Body of pancreas (tissue), 4 donors: ENCODE data around the gene SOCS7. TPM values are rescaled to one million over a fixed set of nuclear protein-coding genes. Genes with fewer than 3 reads are reported as not detected.

Source experiments
- ATAC-seq: fragments of 150-250 bp; one replicate; pipeline ENCODE4 v1.9.1; 2016
- DNase-seq, 4 donors: peaks; one replicate each; pipeline ENCODE4 v3.0.0-alpha.2; 2019
- H3K27ac ChIP-seq, 4 donors: fragments of 200-600 bp; sonication (generic); 1 replicate in 3 of 4; 2 replicates in 1 of 4; pipeline versions ENCODE4 v1.5.1 to v1.6.1; 2016 to 2019; ENCODE audit warnings: mild to moderate bottlenecking in 1 of 4, mixed read lengths in 1 of 4, moderate library complexity in 1 of 4
- H3K27me3 ChIP-seq, 2 donors: fragments of 200-600 bp; sonication (generic); one replicate each; pipeline ENCODE4 v1.6.0; 2016; ENCODE audit warnings: mild to moderate bottlenecking in 1 of 2
- H3K36me3 ChIP-seq, 2 donors: fragments of 200-600 bp; sonication (generic); replicated peaks in 1 of 2; 2 replicates each; pipeline ENCODE4 v1.5.1; 2016; ENCODE audit warnings: low read depth in 2 of 2; ENCODE audit not compliant: insufficient read depth in 1 of 2
- H3K4me1 ChIP-seq: fragments of 200-600 bp; sonication (generic); one replicate; pipeline ENCODE4 v1.6.0; 2016
- H3K4me3 ChIP-seq, 2 donors: fragments of 200-600 bp; sonication (generic); 1 replicate in 1 of 2; 2 replicates in 1 of 2; pipeline ENCODE4 v1.5.1; 2016 to 2019
- H3K9me3 ChIP-seq, 3 donors: fragments of 200-600 bp; sonication (generic); 1 replicate in 2 of 3; 2 replicates in 1 of 3; pipeline ENCODE4 v1.5.1; 2016
- CTCF ChIP-seq, 7 experiments: fragments of 450-650 bp in 4 of 7; fragments of 200-600 bp in 3 of 7; sonication (generic) in 3 of 7; IDR thresholded peaks; one replicate each; pipeline ENCODE4 v1.5.1; 2016 to 2019; ENCODE audit warnings: antibody characterized with exemption in 7 of 7
- POLR2A ChIP-seq, 3 donors: fragments of 450-650 bp; IDR thresholded peaks; one replicate each; pipeline ENCODE4 v1.6.1; 2016; ENCODE audit warnings: antibody characterized with exemption in 3 of 3, mild to moderate bottlenecking in 2 of 3
- WGBS, 2 donors: methylation state at CpG; one replicate each; pipeline ENCODE4 v1.1.5; 2017; 5-methylcytosine and 5-hydroxymethylcytosine counted together
- intact Hi-C: fragments of 100-400 bp; cut with DNase I; formaldehyde crosslinking; loops from one replicate; pipeline ENCODE4 v1.15.1; 2023
- total RNA-seq, 2 donors: library from RNA; depleted of rRNA; stranded (reverse); fragments of >200 nt; gene quantifications; one replicate each; pipeline ENCODE4 v1.1.0, GENCODE V29; 2016

The SOCS7 gene
- total RNA-seq, 2 donors from 2014 or later: 15.3 to 34.3 TPM

GRCh38 chr17:38449364-38449763, 97.7 kb downstream of the SOCS7 start:
- ATAC-seq (no peak), DNase-seq (no peak)
- Histone ChIP-seq H3K4me1 (no peaks in the 10 kb centered on the region), H3K27ac (no peak overlapping the region), H3K4me3 (no peak overlapping the region), H3K9me3 (no peaks in the 10 kb centered on the region), H3K27me3 (no peaks in the 10 kb centered on the region), H3K36me3 (no peaks in the 10 kb centered on the region)
- TF ChIP-seq CTCF (IDR thresholded peaks at IDR 0.05): no peak
- TF ChIP-seq POLR2A (IDR thresholded peaks at IDR 0.05): no peak
- intact Hi-C loops: loop anchor here (5.0 kb wide), 1 partner anchor 647 kb away; no protein-coding TSS in a partner anchor
- WGBS, 2 donors: 62% methylated on average over 6 to 13 of the region's 15 CpGs

GRCh38 chr17:38450557-38451029, 98.9 kb downstream of the SOCS7 start:
- intact Hi-C loops: no loop called here
- ATAC-seq: no peak
- Histone ChIP-seq H3K9me3 (no peaks in the 10 kb centered on the region), H3K36me3 (no peaks in the 10 kb centered on the region), H3K27me3 (peaks cover 0 to 4% of the 10 kb centered on the region in 2 donors), H3K27ac (peak overlapping the region in 1 of 4 donors; percentile 12), H3K4me3 (no peak overlapping the region), H3K4me1 (no peaks in the 10 kb centered on the region)
- TF ChIP-seq POLR2A (IDR thresholded peaks at IDR 0.05) (no peak), CTCF (IDR thresholded peaks at IDR 0.05) (no peak)
- no peak for DNase-seq
- 62 to 82% methylated on average over 6 of the region's 6 CpGs for WGBS, 2 donors

GRCh38 chr17:38451030-38451839, 99.6 kb downstream of the SOCS7 start:
- DNase-seq (no peak), ATAC-seq (no peak)
- Histone ChIP-seq H3K27me3 (peaks cover 0 to 4% of the 10 kb centered on the region in 2 donors), H3K27ac (peak overlapping the region in 2 of 4 donors; percentile 30 to 31), H3K4me1 (no peaks in the 10 kb centered on the region), H3K36me3 (no peaks in the 10 kb centered on the region), H3K9me3 (no peaks in the 10 kb centered on the region), H3K4me3 (no peak overlapping the region)
- no peak for TF ChIP-seq POLR2A (IDR thresholded peaks at IDR 0.05)
- TF ChIP-seq CTCF (IDR thresholded peaks at IDR 0.05): no peak
- 72 to 77% methylated on average over 10 of the region's 10 CpGs for WGBS, 2 donors
- intact Hi-C loops: no loop called here

- no peak overlapping the region for H3K4me3 ChIP-seq
- H3K9me3 ChIP-seq: no peaks in the 10 kb centered on the region
- intact Hi-C loops: no loop called here
- no peaks in the 10 kb centered on the region for H3K36me3 ChIP-seq
- H3K27me3 ChIP-seq: peaks cover 0 to 4% of the 10 kb centered on the region in 2 donors
- TF ChIP-seq CTCF (IDR thresholded peaks at IDR 0.05): no peak
- TF ChIP-seq POLR2A (IDR thresholded peaks at IDR 0.05): no peak
- peak; percentile 21 for ATAC-seq
- 40 to 48% methylated on average over 15 to 18 of the region's 18 CpGs for WGBS, 2 donors
- peak overlapping the region in 1 of 4 donors; percentile 31 for H3K27ac ChIP-seq
- H3K4me1 ChIP-seq: no peaks in the 10 kb centered on the region
- DNase-seq: no peak
These were observed 100.3 kb downstream of the SOCS7 start for GRCh38 chr17:38451840-38452529.
